SK-N-SH (cell line): ENCODE measurements around the gene EFHC1.

Experiments used
- GATA2 ChIP-seq: sonication (generic); formaldehyde crosslinking; IDR thresholded peaks from 2 replicates; pipeline ENCODE4 v1.5.0; 2020; ENCODE audit warnings: mild to moderate bottlenecking, missing genetic modification reagents
- MXI1 ChIP-seq: IDR thresholded peaks from 2 replicates; pipeline ENCODE4 v1.6.1; 2012; ENCODE audit warnings: mild to moderate bottlenecking, low read depth, low read length, improper control_type of control experiment
- RCOR1 ChIP-seq: fragments of 150-350 bp; IDR thresholded peaks from 2 replicates; pipeline ENCODE4 v1.6.1; 2017; ENCODE audit warnings: antibody characterized with exemption, low read length
- TF ChIP-seq, protein P1 (sequence below): fragments of 200-600 bp; sonication (generic); IDR thresholded peaks from 2 replicates; pipeline ENCODE4 v1.6.1; 2017; ENCODE audit warnings: antibody characterized with exemption, mild to moderate bottlenecking, moderate library complexity

DNA sequence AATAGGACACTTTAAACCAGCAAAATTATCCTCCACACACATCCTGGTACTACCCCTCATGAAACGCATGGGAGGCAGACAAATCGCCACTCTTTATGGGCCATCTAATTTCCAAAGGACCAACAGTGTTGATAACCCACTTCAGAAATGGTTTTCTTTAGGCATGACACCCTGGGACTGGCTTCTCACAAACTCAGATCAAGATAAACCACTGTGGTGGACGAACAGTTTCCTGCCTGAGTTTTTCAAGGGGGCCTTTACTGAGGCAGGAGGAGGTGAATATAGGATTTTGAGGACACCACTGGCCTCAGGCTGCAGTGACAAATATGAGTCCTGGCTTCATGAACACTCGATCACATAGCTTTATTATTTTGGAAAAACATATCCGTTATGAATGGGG lies 130.7 kb downstream of the EFHC1 start:
- TF ChIP-seq, protein P1, sequence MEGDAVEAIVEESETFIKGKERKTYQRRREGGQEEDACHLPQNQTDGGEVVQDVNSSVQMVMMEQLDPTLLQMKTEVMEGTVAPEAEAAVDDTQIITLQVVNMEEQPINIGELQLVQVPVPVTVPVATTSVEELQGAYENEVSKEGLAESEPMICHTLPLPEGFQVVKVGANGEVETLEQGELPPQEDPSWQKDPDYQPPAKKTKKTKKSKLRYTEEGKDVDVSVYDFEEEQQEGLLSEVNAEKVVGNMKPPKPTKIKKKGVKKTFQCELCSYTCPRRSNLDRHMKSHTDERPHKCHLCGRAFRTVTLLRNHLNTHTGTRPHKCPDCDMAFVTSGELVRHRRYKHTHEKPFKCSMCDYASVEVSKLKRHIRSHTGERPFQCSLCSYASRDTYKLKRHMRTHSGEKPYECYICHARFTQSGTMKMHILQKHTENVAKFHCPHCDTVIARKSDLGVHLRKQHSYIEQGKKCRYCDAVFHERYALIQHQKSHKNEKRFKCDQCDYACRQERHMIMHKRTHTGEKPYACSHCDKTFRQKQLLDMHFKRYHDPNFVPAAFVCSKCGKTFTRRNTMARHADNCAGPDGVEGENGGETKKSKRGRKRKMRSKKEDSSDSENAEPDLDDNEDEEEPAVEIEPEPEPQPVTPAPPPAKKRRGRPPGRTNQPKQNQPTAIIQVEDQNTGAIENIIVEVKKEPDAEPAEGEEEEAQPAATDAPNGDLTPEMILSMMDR = no peak
- no peak for TF ChIP-seq GATA2
- no peak for TF ChIP-seq MXI1
- no peak for TF ChIP-seq RCOR1
